ENCODE results near the gene DYNC2LI1.

The DYNC2LI1 gene

GRCh38 chr2:43842866-43843226 lies 69.0 kb downstream of the DYNC2LI1 start:
- Histone ChIP-seq H3K4me1 (no peaks in the 10 kb centered on the region), H3K27me3 (peaks cover 0 to 7% of the 10 kb centered on the region in 2 donors), H3K4me3 (no peak overlapping the region), H3K36me3 (no peaks in the 10 kb centered on the region), H3K9me3 (no peaks in the 10 kb centered on the region), H3K27ac (no peak overlapping the region)
- DNase-seq = no peak
- intact Hi-C loops (cut with DNase I; ENCODE audit: low total_unique reads) = no loop called here
- TF ChIP-seq, protein P1, sequence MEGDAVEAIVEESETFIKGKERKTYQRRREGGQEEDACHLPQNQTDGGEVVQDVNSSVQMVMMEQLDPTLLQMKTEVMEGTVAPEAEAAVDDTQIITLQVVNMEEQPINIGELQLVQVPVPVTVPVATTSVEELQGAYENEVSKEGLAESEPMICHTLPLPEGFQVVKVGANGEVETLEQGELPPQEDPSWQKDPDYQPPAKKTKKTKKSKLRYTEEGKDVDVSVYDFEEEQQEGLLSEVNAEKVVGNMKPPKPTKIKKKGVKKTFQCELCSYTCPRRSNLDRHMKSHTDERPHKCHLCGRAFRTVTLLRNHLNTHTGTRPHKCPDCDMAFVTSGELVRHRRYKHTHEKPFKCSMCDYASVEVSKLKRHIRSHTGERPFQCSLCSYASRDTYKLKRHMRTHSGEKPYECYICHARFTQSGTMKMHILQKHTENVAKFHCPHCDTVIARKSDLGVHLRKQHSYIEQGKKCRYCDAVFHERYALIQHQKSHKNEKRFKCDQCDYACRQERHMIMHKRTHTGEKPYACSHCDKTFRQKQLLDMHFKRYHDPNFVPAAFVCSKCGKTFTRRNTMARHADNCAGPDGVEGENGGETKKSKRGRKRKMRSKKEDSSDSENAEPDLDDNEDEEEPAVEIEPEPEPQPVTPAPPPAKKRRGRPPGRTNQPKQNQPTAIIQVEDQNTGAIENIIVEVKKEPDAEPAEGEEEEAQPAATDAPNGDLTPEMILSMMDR (IDR thresholded peaks at IDR 0.05) = no peak

DNA sequence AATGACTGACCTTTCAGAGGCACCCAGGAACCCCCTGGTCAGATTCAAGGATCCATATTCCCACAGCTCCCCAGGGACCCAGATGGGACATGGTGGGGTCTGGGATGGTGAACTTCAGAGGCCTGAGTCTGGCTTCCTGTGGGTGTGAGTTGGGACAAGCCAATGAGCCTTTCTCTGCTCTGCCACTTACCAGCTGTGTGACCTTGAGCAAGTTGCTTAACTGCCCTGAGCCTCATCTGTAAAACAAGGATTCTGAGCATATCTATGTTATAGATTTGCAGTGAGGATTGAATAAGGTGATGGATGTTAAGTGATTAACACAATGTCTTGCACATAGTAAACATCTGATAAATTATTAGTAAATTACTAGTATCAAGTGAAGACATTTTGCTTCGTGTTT lies 71.3 kb downstream of the DYNC2LI1 start:
- Histone ChIP-seq H3K27ac (no peak overlapping the region), H3K4me3 (no peak overlapping the region), H3K9me3 (no peaks in the 10 kb centered on the region), H3K27me3 (no peaks in the 10 kb centered on the region), H3K36me3 (no peaks in the 10 kb centered on the region), H3K4me1 (no peaks in the 10 kb centered on the region)
- DNase-seq = no peak
- TF ChIP-seq, protein P1 (IDR thresholded peaks at IDR 0.05) = no peak
- intact Hi-C loops (cut with DNase I; ENCODE audit: low total_unique reads) = no loop called here

- H3K27me3 ChIP-seq = peaks cover 0 to 2% of the 10 kb centered on the region in 2 donors
- H3K9me3 ChIP-seq = no peaks in the 10 kb centered on the region
- no peak overlapping the region for H3K4me3 ChIP-seq
- TF ChIP-seq, protein P1 (IDR thresholded peaks at IDR 0.05) = no peak
- no peak for DNase-seq
- intact Hi-C loops (cut with DNase I; ENCODE audit: low total_unique reads) = no loop called here
- H3K4me1 ChIP-seq = no peaks in the 10 kb centered on the region
- H3K27ac ChIP-seq = no peak overlapping the region
- H3K36me3 ChIP-seq = no peaks in the 10 kb centered on the region
Observed at GRCh38 chr2:43846140-43846793, 72.4 kb downstream of the DYNC2LI1 start.

DNA sequence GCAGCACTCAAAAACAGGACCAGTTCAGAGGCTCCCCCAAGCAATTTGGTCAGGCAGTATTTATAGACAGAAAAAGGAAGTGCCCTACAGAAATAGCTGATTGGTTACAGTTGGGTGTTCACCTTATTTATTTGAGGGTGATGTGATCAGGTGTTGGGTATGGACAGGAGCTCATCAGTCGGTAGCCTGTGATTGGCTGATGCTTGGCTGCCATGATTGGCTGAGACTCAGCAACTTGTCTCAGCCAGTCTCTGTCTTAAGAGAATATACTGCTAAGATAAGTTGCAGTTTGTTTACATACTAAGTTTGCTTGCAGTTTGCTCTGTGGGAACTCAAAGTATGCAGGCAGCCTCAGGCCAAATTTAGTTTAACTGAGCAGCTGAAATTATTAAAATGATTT lies 74.4 kb downstream of the DYNC2LI1 start:
- no peaks in the 10 kb centered on the region for H3K36me3 ChIP-seq

DNA sequence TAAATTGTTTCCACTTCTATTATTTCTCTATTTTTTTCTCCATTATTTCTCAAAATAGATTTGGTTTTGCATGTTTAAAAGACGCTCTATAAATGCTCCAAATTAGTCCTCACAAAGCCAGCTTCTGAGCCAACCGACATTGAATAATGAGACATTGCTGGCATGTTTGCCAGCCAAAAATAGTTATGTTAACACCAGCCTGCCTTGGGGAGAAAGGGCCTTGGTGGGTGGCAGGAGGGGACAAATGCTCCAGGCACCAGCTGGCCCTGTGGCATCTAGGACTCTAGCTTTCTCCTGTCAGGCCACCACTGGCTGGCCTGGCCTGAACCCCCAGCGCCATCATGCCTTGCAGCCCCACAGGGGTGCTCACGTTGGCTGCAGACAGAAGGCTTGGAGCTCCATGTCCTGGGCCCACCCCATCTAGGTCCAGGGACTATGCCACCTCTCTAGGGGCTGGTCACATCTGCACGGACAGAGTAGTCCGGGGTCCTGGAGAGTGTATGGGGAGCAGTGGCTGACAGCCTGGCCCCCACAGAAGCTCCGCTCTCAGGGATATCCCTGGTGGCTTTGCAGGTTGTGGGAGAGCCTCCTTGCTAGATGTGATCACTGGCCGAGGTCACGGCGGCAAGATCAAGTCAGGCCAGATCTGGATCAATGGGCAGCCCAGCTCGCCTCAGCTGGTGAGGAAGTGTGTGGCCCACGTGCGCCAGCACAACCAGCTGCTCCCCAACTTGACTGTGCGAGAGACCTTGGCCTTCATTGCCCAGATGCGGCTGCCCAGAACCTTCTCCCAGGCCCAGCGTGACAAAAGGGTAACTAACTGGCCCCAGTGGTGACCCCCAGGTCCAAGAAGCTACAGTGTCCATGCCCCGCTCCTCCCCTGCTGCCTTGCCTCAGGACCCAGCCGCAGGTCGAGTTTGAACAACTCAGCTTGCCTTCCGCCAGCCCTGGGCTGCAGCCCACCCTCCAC lies 77.5 kb downstream of the DYNC2LI1 start:
- Histone ChIP-seq H3K9me3 (no peaks in the 10 kb centered on the region), H3K27ac (no peak overlapping the region), H3K36me3 (no peaks in the 10 kb centered on the region), H3K27me3 (peaks cover 0 to 42% of the 10 kb centered on the region in 2 donors), H3K4me1 (no peaks in the 10 kb centered on the region), H3K4me3 (no peak overlapping the region)
- intact Hi-C loops (cut with DNase I; ENCODE audit: low total_unique reads) = no loop called here
- DNase-seq = peak in 1 of 2 donors; percentile 11
- TF ChIP-seq, protein P1 (IDR thresholded peaks at IDR 0.05) = no peak

More for the DNA sequence above, 74.4 kb downstream of the DYNC2LI1 start:
- no peaks in the 10 kb centered on the region for H3K4me1 ChIP-seq
- peaks cover 0 to 20% of the 10 kb centered on the region in 2 donors for H3K27me3 ChIP-seq
- intact Hi-C loops (cut with DNase I; ENCODE audit: low total_unique reads) = no loop called here
- H3K9me3 ChIP-seq = no peaks in the 10 kb centered on the region
- TF ChIP-seq, protein P1 (IDR thresholded peaks at IDR 0.05) = no peak
- no peak for DNase-seq
- H3K4me3 ChIP-seq = no peak overlapping the region
- no peak overlapping the region for H3K27ac ChIP-seq

Measured in tibial artery (tissue), 4 donors.